Sigmoid colon (tissue), 7 donors: ENCODE results near the gene RPP21. TPM values are rescaled to one million over a fixed set of nuclear protein-coding genes. Genes with fewer than 3 reads are reported as not detected.

Experiments used
- DNase-seq: peaks from one replicate; pipeline ENCODE4 v3.0.0-alpha.2; 2019
- H3K27ac ChIP-seq, 4 donors: fragments of 200-600 bp; sonication (generic); one replicate each; pipeline ENCODE4 v1.5.1; 2016 to 2019; ENCODE audit warnings: mild to moderate bottlenecking in 1 of 4
- H3K27me3 ChIP-seq, 3 donors: fragments of 200-600 bp; sonication (generic); one replicate each; pipeline ENCODE4 v1.5.1; 2019; ENCODE audit warnings: mild to moderate bottlenecking in 1 of 3
- H3K36me3 ChIP-seq, 4 donors: fragments of 200-600 bp; sonication (generic); one replicate each; pipeline ENCODE4 v1.5.1; 2016 to 2019
- H3K4me1 ChIP-seq, 4 donors: fragments of 200-600 bp; sonication (generic); one replicate each; pipeline ENCODE4 v1.5.1; 2017 to 2019
- H3K4me3 ChIP-seq, 4 donors: fragments of 200-600 bp; sonication (generic); one replicate each; pipeline ENCODE4 v1.5.1; 2017 to 2019; ENCODE audit warnings: mild to moderate bottlenecking in 2 of 4, moderate library complexity in 1 of 4
- H3K9me3 ChIP-seq, 4 donors: fragments of 200-600 bp in 3 of 4; sonication (generic) in 3 of 4; one replicate each; pipeline versions ENCODE4 v1.5.1 to v1.6.1; 2013 to 2019
- CTCF ChIP-seq, 4 experiments: fragments of 450-650 bp in 3 of 4; fragments of 200-600 bp in 1 of 4; IDR thresholded peaks; one replicate each; pipeline ENCODE4 v1.5.1; 2016 to 2019; ENCODE audit warnings: antibody characterized with exemption in 4 of 4, mild to moderate bottlenecking in 3 of 4, moderate library complexity in 2 of 4
- EP300 ChIP-seq, 4 donors: sonication (generic); formaldehyde crosslinking; IDR thresholded peaks; one replicate each; pipeline ENCODE4 v1.6.1; 2017; ENCODE audit warnings: antibody characterized with exemption in 4 of 4
- POLR2A ChIP-seq, 2 donors: fragments of 450-650 bp; IDR thresholded peaks; one replicate each; pipeline ENCODE4 v1.6.1; 2016; ENCODE audit warnings: antibody characterized with exemption in 2 of 2, mild to moderate bottlenecking in 2 of 2, moderate library complexity in 2 of 2
- POLR2AphosphoS5 ChIP-seq, 4 donors: sonication (generic); formaldehyde crosslinking; IDR thresholded peaks; one replicate each; pipeline ENCODE4 v1.6.1; 2017; ENCODE audit warnings: antibody characterized with exemption in 4 of 4
- WGBS, 2 donors: extraction: QIAGEN DNeasy Blood & Tissue Kit; methylation state at CpG; one replicate each; pipeline ENCODE4 v1.1.7; 2013; 5-methylcytosine and 5-hydroxymethylcytosine counted together
- intact Hi-C: fragments of 100-400 bp; cut with DNase I; formaldehyde crosslinking; loops from one replicate; pipeline ENCODE4 v1.15.1; 2023
- polyA plus RNA-seq, 3 donors: library from polyadenylated mRNA; stranded (reverse); fragments of 200-250 nt; gene quantifications; one replicate each; pipeline ENCODE4 v1.2.3, GENCODE V29; 2013
- total RNA-seq, 4 donors: library from RNA; depleted of rRNA; stranded (reverse); fragments of >200 nt; gene quantifications; one replicate each; pipeline ENCODE4 v1.1.0, GENCODE V29; 2016
- donor health status: healthy with polysubstance abuse.
- donor health status: Bipolar disorder and iron deficiency.
- donor health status: healthy.

RPP21 gene
- total RNA-seq = 100 to 1,000 TPM; 134 to 150 (median 141) TPM
- polyA plus RNA-seq = 10 to 100 TPM; 74.7 to 86.8 (median 76.3) TPM

GRCh38 chr6:30344868-30345671, at the start of gene RPP21:
Gene RPP21 (plus strand): TSS chr6:30345156. CDS start chr6:30345172, 16 bp downstream.
- intact Hi-C loops = loop anchor here (2.0 to 10.0 kb wide), 4 partner anchors 18 to 240 kb away; partner anchors contain the start of genes TRIM26 and TRIM39

DNA sequence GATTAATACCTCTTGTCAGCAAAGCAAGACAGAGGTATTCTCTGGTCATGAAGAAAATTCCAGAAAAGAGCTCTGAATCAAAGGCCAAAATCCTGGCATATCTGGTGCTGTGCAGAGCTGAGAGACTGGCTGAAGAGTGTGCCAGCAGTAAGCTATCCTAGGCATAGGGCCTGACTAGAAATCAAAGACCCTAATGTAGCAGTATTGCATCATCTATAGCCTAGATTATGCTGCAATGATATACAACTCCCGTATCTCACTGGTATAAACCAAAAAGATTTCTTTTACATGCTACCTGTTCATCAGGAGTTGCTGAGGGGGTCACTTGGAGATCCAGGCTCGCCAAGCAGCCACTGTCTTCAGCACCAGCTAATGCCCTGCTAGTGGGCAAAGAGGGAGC, 49.1 kb upstream of the RPP21 start:
- no peak for DNase-seq
- 92 to 93% methylated on average over 2 of the region's 2 CpGs for WGBS, 2 donors
- Histone ChIP-seq H3K4me3 (no peak overlapping the region), H3K9me3 (no peaks in the 10 kb centered on the region), H3K36me3 (peaks cover 8 to 48% (median 19%) of the 10 kb centered on the region in 4 donors), H3K27ac (no peak overlapping the region), H3K4me1 (no peaks in the 10 kb centered on the region), H3K27me3 (no peaks in the 10 kb centered on the region)
- intact Hi-C loops = no loop called here
- no peak for TF ChIP-seq POLR2A (IDR thresholded peaks at IDR 0.05)
- TF ChIP-seq CTCF (IDR thresholded peaks at IDR 0.05) = no peak
- no peak for TF ChIP-seq EP300 (IDR thresholded peaks at IDR 0.05)
- no peak for TF ChIP-seq POLR2AphosphoS5 (IDR thresholded peaks at IDR 0.05)

More at GRCh38 chr6:30344868-30345671, at the start of gene RPP21:
- Histone ChIP-seq H3K4me3 (peak within 1 kb of the TSS; percentile 61 to 92 (median 82)), H3K9me3 (no peaks in the 10 kb centered on the region), H3K27me3 (no peaks in the 10 kb centered on the region), H3K4me1 (peaks cover 0 to 15% (median 10%) of the 10 kb centered on the region in 4 donors), H3K27ac (peak within 1 kb of the TSS; percentile 84 to 96 (median 94)), H3K36me3 (peaks cover 5 to 41% (median 19%) of the 10 kb centered on the region in 4 donors)
- 2 to 3% methylated on average over 64 of the region's 64 CpGs for WGBS, 2 donors
- DNase-seq = peak; percentile 90
- peak; percentile 80 to 95 (median 88) for TF ChIP-seq POLR2AphosphoS5 (IDR thresholded peaks at IDR 0.05)
- TF ChIP-seq POLR2A (IDR thresholded peaks at IDR 0.05) = peak; percentile 58 to 77
- TF ChIP-seq CTCF (IDR thresholded peaks at IDR 0.05) = no peak

DNA sequence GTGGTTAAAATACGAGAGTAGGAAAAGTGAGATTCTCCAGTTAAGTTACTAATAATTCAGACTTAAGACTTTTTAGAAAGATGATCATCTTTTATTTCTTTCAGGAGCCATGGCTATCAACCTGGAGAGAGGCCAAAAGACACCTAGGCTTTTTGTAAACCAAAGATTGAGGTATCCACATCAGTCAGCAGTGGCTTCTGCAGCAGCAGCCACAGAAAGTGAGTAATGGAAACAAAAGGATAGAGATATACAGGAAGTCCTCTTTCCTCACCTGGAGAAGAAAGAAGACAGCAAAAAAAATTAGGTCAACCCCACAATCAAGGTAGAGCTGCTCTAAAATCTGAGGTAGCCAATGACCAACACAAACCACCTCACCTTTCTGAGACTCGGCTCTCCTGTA, 41.0 kb upstream of the RPP21 start:
- Histone ChIP-seq H3K9me3 (no peaks in the 10 kb centered on the region), H3K4me3 (no peak overlapping the region), H3K4me1 (no peaks in the 10 kb centered on the region), H3K36me3 (peaks cover 0 to 14% (median 2%) of the 10 kb centered on the region in 4 donors), H3K27me3 (no peaks in the 10 kb centered on the region), H3K27ac (no peak overlapping the region)
- intact Hi-C loops = no loop called here
- DNase-seq = no peak
- TF ChIP-seq POLR2AphosphoS5 (IDR thresholded peaks at IDR 0.05) (no peak), EP300 (IDR thresholded peaks at IDR 0.05) (no peak), POLR2A (IDR thresholded peaks at IDR 0.05) (no peak), CTCF (IDR thresholded peaks at IDR 0.05) (no peak)
- WGBS, 2 donors = 69 to 91% methylated on average over 2 of the region's 2 CpGs

DNA sequence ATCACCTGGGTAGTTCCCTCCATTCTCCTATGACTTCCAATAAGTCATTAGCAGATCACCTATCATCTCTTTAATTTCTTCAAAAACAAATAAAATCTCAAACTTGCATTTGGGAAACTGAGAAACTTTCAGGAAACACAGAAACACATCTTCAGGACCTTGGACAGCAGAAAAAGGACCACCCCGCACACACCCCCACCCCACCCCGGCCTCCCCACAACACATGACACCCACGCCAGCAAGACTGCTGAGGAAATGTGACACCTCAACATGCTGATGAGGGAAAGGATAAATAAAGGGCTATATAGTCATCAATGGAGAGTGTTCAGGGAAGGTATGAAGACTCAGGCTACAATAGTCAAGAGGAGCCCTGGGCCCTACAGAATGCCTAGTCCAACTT, 33.9 kb upstream of the RPP21 start:
- intact Hi-C loops = no loop called here
- H3K4me3 ChIP-seq = no peak overlapping the region

More for the DNA sequence above, 33.9 kb upstream of the RPP21 start:
- Histone ChIP-seq H3K27ac (no peak overlapping the region), H3K27me3 (no peaks in the 10 kb centered on the region), H3K4me1 (no peaks in the 10 kb centered on the region), H3K36me3 (peaks cover 0 to 32% (median 6%) of the 10 kb centered on the region in 4 donors), H3K9me3 (no peaks in the 10 kb centered on the region)
- DNase-seq = no peak
- TF ChIP-seq CTCF (IDR thresholded peaks at IDR 0.05) = no peak
- no peak for TF ChIP-seq POLR2A (IDR thresholded peaks at IDR 0.05)
- TF ChIP-seq EP300 (IDR thresholded peaks at IDR 0.05) = no peak
- TF ChIP-seq POLR2AphosphoS5 (IDR thresholded peaks at IDR 0.05) = no peak
- WGBS, 2 donors = 84 to 92% methylated on average over 3 of the region's 3 CpGs
